Fibroblast of lung (primary cell): ENCODE results near the gene CMTM3. TPM values are rescaled to one million over a fixed set of nuclear protein-coding genes. Genes with fewer than 3 reads are reported as not detected.

Experiments
- DNase-seq, 2 donors: peaks; one replicate each; pipeline versions ENCODE4 v3.0.0 to v3.0.0-alpha.2; 2010; ENCODE audit warnings: low read depth in 2 of 2
- H2AFZ ChIP-seq: 2 replicates; pipeline ENCODE4 v1.5.1; 2012; ENCODE audit warnings: low read length, control low read depth, inconsistent platforms
- H3K27ac ChIP-seq: 2 replicates; pipeline ENCODE4 v1.5.1; 2011; ENCODE audit warnings: low read length, control low read depth; ENCODE audit not compliant: insufficient read depth
- H3K27me3 ChIP-seq: 2 replicates; pipeline ENCODE4 v1.5.1; 2011; ENCODE audit warnings: mild to moderate bottlenecking, low read length; ENCODE audit not compliant: control insufficient read depth, insufficient read depth
- H3K36me3 ChIP-seq: 2 replicates; pipeline ENCODE4 v1.5.1; 2011; ENCODE audit warnings: low read length; ENCODE audit not compliant: control insufficient read depth, insufficient read depth
- H3K4me1 ChIP-seq: 2 replicates; pipeline ENCODE4 v1.5.1; 2011; ENCODE audit warnings: low read length; ENCODE audit not compliant: control insufficient read depth, insufficient read depth; ENCODE audit errors: extremely low read depth
- H3K4me2 ChIP-seq: 2 replicates; pipeline ENCODE4 v1.5.1; 2011; ENCODE audit warnings: low read length, control low read depth; ENCODE audit not compliant: insufficient read depth; ENCODE audit errors: extremely low read depth
- H3K4me3 ChIP-seq, 4 experiments: fragments of 200-600 bp in 1 of 4; sonication (generic) in 1 of 4; replicated peaks in 1 of 4; 2 replicates each; pipeline ENCODE4 v1.5.1; 2011 to 2016; ENCODE audit warnings: low read length in 4 of 4, low read depth in 3 of 4, mild to moderate bottlenecking in 3 of 4, control low read depth in 2 of 4, inconsistent platforms in 1 of 4, mixed read lengths in 1 of 4; ENCODE audit not compliant: insufficient read depth in 1 of 4; ENCODE audit errors: control extremely low read depth in 1 of 4
- H3K79me2 ChIP-seq: 2 replicates; pipeline ENCODE4 v1.5.1; 2012; ENCODE audit warnings: mild to moderate bottlenecking, low read length, inconsistent platforms; ENCODE audit not compliant: control insufficient read depth, insufficient read depth
- H3K9ac ChIP-seq: 2 replicates; pipeline ENCODE4 v1.5.1; 2011; ENCODE audit warnings: mild to moderate bottlenecking, low read length, control low read depth; ENCODE audit not compliant: insufficient read depth
- H3K9me3 ChIP-seq: 2 replicates; pipeline ENCODE4 v1.5.1; 2012; ENCODE audit warnings: low read depth, low read length; ENCODE audit not compliant: control insufficient read depth, insufficient read depth
- H4K20me1 ChIP-seq: 2 replicates; pipeline ENCODE4 v1.5.1; 2011; ENCODE audit warnings: low read length; ENCODE audit not compliant: control insufficient read depth, insufficient read depth; ENCODE audit errors: extremely low read depth
- EZH2 ChIP-seq: IDR thresholded peaks from 2 replicates; pipeline ENCODE4 v1.5.1; 2012; ENCODE audit warnings: low read length, control low read depth, mild to moderate bottlenecking; ENCODE audit errors: missing control alignments
- polyA plus RNA-seq, 2 donors: library from polyadenylated mRNA; depleted of rRNA in 1 of 2; stranded (reverse) in 1 of 2; unstranded in 1 of 2; fragments of >200 nt; gene quantifications; 2 replicates each; pipeline ENCODE4 v1.2.1, GENCODE V29; 2011 to 2012; ENCODE audit warnings: missing spikeins in 1 of 2
- total RNA-seq: library from RNA; depleted of rRNA; stranded (reverse); fragments of >200 nt; gene quantifications from 2 replicates; pipeline ENCODE4 v1.2.1, GENCODE V29; 2014
- TF ChIP-seq, protein P1 (sequence below), 2 donors: IDR thresholded peaks in 1 of 2; conservative IDR thresholded peaks in 1 of 2; 1 replicate in 1 of 2; 2 replicates in 1 of 2; pipeline ENCODE4 v1.5.1; 2011 to 2012; ENCODE audit warnings: low read length in 2 of 2, control low read depth in 1 of 2, inconsistent platforms in 1 of 2, low read depth in 1 of 2, mild to moderate bottlenecking in 1 of 2

CMTM3 gene
- total and polyA plus RNA-seq, 2 donors (not counting 1 experiment from before 2014, with no cell fraction given) = 10.1 to 18.6 TPM

DNA sequence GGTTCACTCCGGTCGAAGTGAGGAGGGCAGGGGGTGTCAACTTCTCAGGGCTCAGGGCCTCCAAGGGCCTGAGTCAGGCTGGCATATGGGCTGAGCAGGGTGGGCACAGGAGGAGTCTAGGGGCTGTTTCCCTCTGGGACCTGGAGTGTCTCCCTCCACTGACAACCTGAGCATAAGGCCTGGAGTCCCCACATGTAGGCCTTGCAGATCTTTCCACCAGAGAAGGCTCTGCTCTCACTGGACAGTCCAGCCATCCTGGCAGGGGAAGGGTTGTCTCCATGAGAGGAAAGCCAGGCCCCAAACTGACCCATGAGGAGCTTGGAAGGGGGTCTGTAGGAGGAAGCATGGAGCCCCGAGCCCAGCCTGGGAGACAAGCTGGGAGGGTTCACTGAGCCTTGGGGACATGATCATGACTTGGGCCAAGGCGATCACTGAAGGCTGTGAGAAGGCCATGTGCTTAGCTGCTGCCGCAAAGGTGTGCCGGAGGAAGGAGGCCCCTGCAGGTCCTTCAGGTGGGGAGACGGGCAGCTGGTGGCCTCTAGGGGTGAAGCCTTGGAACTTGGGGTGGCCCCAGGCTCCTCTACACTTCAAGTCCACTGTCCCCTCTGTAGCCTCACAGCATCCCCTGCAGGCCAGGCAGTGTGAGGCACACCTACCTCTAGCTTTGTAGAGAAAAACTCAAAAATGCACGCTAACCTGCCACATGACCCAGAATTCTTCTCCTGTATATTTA, 15.4 kb upstream of the CMTM3 start:
- H3K4me2 ChIP-seq = no peak overlapping the region
- H3K4me1 ChIP-seq = no peaks in the 10 kb centered on the region
- no peak overlapping the region for H3K4me3 ChIP-seq
- DNase-seq = peak in 1 of 2 donors; percentile 40
- no peaks in the 10 kb centered on the region for H3K79me2 ChIP-seq
- no peak for TF ChIP-seq EZH2
- TF ChIP-seq, protein P1, sequence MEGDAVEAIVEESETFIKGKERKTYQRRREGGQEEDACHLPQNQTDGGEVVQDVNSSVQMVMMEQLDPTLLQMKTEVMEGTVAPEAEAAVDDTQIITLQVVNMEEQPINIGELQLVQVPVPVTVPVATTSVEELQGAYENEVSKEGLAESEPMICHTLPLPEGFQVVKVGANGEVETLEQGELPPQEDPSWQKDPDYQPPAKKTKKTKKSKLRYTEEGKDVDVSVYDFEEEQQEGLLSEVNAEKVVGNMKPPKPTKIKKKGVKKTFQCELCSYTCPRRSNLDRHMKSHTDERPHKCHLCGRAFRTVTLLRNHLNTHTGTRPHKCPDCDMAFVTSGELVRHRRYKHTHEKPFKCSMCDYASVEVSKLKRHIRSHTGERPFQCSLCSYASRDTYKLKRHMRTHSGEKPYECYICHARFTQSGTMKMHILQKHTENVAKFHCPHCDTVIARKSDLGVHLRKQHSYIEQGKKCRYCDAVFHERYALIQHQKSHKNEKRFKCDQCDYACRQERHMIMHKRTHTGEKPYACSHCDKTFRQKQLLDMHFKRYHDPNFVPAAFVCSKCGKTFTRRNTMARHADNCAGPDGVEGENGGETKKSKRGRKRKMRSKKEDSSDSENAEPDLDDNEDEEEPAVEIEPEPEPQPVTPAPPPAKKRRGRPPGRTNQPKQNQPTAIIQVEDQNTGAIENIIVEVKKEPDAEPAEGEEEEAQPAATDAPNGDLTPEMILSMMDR (conservative IDR thresholded peaks at IDR 0.05 in 1 of 2, IDR thresholded peaks at IDR 0.05 in 1 of 2; ENCODE audit: low read depth in 1 of 2, low read length in 2 of 2) = peak; percentile 41 to 68
- no peak overlapping the region for H3K27ac ChIP-seq
- H3K9me3 ChIP-seq = no peaks in the 10 kb centered on the region
- H3K36me3 ChIP-seq = no peaks in the 10 kb centered on the region
- H4K20me1 ChIP-seq = no peaks in the 10 kb centered on the region
- H2AFZ ChIP-seq = no peak overlapping the region
- no peak overlapping the region for H3K9ac ChIP-seq
- H3K27me3 ChIP-seq = peaks cover 4% of the 10 kb centered on the region

DNA sequence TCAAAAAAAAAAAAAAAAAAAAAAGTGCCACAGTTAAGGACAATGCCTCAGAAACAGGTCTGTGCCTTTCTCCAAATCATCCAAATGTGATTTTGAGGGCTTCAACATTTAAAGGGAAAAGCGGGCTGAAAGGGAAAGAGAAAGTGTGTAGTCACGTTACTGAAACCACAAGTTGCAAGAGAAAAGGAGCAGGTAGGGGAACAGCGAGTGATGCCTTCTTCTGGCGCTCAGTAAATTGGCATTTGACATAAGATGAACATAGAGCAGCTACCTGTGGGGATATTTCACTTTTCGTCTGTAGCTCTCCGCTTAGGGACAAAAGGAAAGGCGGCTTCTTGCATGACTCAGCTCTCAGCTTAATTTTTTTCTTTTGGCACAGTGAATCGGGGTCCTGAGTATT, 14.2 kb upstream of the CMTM3 start:
- Histone ChIP-seq H3K36me3 (no peaks in the 10 kb centered on the region), H3K27me3 (peaks cover 4% of the 10 kb centered on the region), H3K4me3 (no peak overlapping the region), H3K9ac (no peak overlapping the region), H4K20me1 (no peaks in the 10 kb centered on the region), H2AFZ (no peak overlapping the region), H3K4me1 (no peaks in the 10 kb centered on the region), H3K4me2 (no peak overlapping the region), H3K9me3 (no peaks in the 10 kb centered on the region), H3K79me2 (no peaks in the 10 kb centered on the region), H3K27ac (no peak overlapping the region)
- no peak for DNase-seq
- TF ChIP-seq, protein P1 (conservative IDR thresholded peaks at IDR 0.05 in 1 of 2, IDR thresholded peaks at IDR 0.05 in 1 of 2; ENCODE audit: low read depth in 1 of 2, low read length in 2 of 2) = no peak
- TF ChIP-seq EZH2 = no peak

DNA sequence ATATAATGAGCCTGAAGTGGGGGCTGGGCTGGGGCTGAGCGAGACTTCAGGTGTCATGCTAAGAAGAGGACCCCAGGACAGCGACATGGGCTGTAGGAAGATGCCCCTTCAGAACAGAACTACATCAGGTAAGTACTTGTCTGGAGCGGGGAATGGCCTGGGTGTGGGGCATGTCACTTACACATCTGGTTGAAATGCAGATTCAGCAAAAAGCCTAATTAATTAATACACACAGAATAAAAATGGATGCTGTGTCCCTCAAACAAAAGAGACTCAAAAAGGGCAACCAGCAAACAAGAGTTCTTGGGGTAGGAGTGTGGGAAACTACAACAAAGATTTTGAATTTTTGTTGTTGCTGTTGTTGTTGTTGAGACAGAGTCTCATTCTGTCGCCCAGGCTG, 13.5 kb upstream of the CMTM3 start:
- Histone ChIP-seq H4K20me1 (no peaks in the 10 kb centered on the region), H3K9me3 (no peaks in the 10 kb centered on the region), H3K4me3 (no peak overlapping the region), H3K4me1 (no peaks in the 10 kb centered on the region), H2AFZ (no peak overlapping the region), H3K79me2 (no peaks in the 10 kb centered on the region), H3K27me3 (peaks cover 4% of the 10 kb centered on the region), H3K36me3 (no peaks in the 10 kb centered on the region), H3K4me2 (no peak overlapping the region), H3K9ac (no peak overlapping the region), H3K27ac (no peak overlapping the region)
- DNase-seq = no peak
- TF ChIP-seq, protein P1 (conservative IDR thresholded peaks at IDR 0.05 in 1 of 2, IDR thresholded peaks at IDR 0.05 in 1 of 2; ENCODE audit: low read depth in 1 of 2, low read length in 2 of 2) = no peak
- TF ChIP-seq EZH2 = no peak
